Lower lobe of right lung (tissue), 2 donors: ENCODE measurements around the gene ATOX1. TPM values are rescaled to one million over a fixed set of nuclear protein-coding genes. Genes with fewer than 3 reads are reported as not detected.
"Not testable (repeated sequence)": the region's sequence is repeated elsewhere in the genome, so short reads cannot be mapped to it uniquely, and the experiment has no call there.

Experiments
- ATAC-seq, 2 donors: fragments of 200-7000 bp; cut with Tn5 transposase; one replicate each; pipeline ENCODE4 v1.9.1; 2020 to 2022; ENCODE audit warnings: mild to moderate bottlenecking in 2 of 2, moderate library complexity in 2 of 2
- DNase-seq: peaks from one replicate; pipeline ENCODE4 v3.0.0-alpha.2; 2020
- H3K27ac ChIP-seq: fragments of 200-600 bp; one replicate; pipeline ENCODE4 v1.8.0; 2022
- H3K27me3 ChIP-seq: fragments of 200-600 bp; one replicate; pipeline ENCODE4 v1.8.0; 2022; ENCODE audit warnings: low read depth
- H3K36me3 ChIP-seq: fragments of 200-600 bp; one replicate; pipeline ENCODE4 v1.8.0; 2022; ENCODE audit warnings: mild to moderate bottlenecking
- H3K4me1 ChIP-seq: fragments of 200-600 bp; one replicate; pipeline ENCODE4 v1.8.0; 2022
- H3K4me3 ChIP-seq: fragments of 200-600 bp; one replicate; pipeline ENCODE4 v1.8.0; 2022; ENCODE audit warnings: mild to moderate bottlenecking
- H3K9me3 ChIP-seq: fragments of 200-600 bp; one replicate; pipeline ENCODE4 v1.8.0; 2022
- intact Hi-C: fragments of 100-400 bp; cut with DNase I; formaldehyde crosslinking; loops from one replicate; pipeline ENCODE4 v1.11.0; 2022
- total RNA-seq: library from RNA; stranded (reverse); fragmentation: NEBNext Ultra II Directional; extraction: Animal tissue kit (Norgen Biotek cat#: 25700); gene quantifications from one replicate; pipeline ENCODE4 v1.2.1, GENCODE V29; 2021
- TF ChIP-seq, protein P1 (sequence below): fragments of 200-600 bp; IDR thresholded peaks from one replicate; pipeline ENCODE4 v1.8.0; 2022; ENCODE audit warnings: antibody characterized with exemption, mild to moderate bottlenecking
- donor health status: DM: no; HTN: yes; CAD: no; lungs with severe emphysema.

The ATOX1 gene
- total RNA-seq, 1 donor from 2014 or later = 68.2 TPM

DNA sequence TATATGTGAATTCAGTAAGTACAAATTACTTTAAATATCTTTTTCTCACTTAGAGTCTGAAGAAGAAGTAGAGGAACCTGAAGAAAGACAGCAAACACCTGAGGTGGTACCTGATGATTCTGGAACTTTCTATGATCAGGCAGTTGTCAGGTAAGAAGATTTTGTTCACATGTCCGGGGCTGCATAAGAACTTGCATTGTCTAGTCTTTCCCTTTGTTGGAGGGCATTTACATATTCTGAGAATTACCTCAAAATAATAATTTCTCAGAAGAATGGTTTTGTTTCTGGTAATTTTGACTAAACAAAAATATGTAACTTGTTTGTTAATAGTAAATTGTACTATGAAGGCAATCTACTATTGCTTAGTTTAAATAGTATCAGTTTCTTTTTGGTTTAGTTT is 37.0 kb upstream of the ATOX1 start:
- intact Hi-C loops = no loop called here
- H3K36me3 ChIP-seq = peaks cover 100% of the 10 kb centered on the region
- H3K4me1 ChIP-seq = no peaks in the 10 kb centered on the region
- TF ChIP-seq, protein P1, sequence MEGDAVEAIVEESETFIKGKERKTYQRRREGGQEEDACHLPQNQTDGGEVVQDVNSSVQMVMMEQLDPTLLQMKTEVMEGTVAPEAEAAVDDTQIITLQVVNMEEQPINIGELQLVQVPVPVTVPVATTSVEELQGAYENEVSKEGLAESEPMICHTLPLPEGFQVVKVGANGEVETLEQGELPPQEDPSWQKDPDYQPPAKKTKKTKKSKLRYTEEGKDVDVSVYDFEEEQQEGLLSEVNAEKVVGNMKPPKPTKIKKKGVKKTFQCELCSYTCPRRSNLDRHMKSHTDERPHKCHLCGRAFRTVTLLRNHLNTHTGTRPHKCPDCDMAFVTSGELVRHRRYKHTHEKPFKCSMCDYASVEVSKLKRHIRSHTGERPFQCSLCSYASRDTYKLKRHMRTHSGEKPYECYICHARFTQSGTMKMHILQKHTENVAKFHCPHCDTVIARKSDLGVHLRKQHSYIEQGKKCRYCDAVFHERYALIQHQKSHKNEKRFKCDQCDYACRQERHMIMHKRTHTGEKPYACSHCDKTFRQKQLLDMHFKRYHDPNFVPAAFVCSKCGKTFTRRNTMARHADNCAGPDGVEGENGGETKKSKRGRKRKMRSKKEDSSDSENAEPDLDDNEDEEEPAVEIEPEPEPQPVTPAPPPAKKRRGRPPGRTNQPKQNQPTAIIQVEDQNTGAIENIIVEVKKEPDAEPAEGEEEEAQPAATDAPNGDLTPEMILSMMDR = no peak
- no peaks in the 10 kb centered on the region for H3K9me3 ChIP-seq
- ATAC-seq (no peak), DNase-seq (no peak)
- H3K27me3 ChIP-seq = no peaks in the 10 kb centered on the region
- no peak overlapping the region for H3K27ac ChIP-seq
- no peak overlapping the region for H3K4me3 ChIP-seq

- DNase-seq (no peak), ATAC-seq (no peak)
- H3K4me1 ChIP-seq = no peaks in the 10 kb centered on the region
- H3K27me3 ChIP-seq = no peaks in the 10 kb centered on the region
- intact Hi-C loops = no loop called here
- TF ChIP-seq, protein P1 = no peak
- peaks cover 98% of the 10 kb centered on the region for H3K36me3 ChIP-seq
- H3K4me3 ChIP-seq = no peak overlapping the region
- no peak overlapping the region for H3K27ac ChIP-seq
- no peaks in the 10 kb centered on the region for H3K9me3 ChIP-seq
Observed at GRCh38 chr5:151793358-151793757, 34.9 kb upstream of the ATOX1 start.

GRCh38 chr5:151787817-151788216 is 29.4 kb upstream of the ATOX1 start:
- Histone ChIP-seq H3K4me3 (no peak overlapping the region), H3K36me3 (peaks cover 61% of the 10 kb centered on the region), H3K4me1 (peaks cover 29% of the 10 kb centered on the region), H3K27ac (no peak overlapping the region), H3K27me3 (no peaks in the 10 kb centered on the region), H3K9me3 (no peaks in the 10 kb centered on the region)
- ATAC-seq = no peak
- intact Hi-C loops = no loop called here
- DNase-seq = no peak
- TF ChIP-seq, protein P1 = no peak

DNA sequence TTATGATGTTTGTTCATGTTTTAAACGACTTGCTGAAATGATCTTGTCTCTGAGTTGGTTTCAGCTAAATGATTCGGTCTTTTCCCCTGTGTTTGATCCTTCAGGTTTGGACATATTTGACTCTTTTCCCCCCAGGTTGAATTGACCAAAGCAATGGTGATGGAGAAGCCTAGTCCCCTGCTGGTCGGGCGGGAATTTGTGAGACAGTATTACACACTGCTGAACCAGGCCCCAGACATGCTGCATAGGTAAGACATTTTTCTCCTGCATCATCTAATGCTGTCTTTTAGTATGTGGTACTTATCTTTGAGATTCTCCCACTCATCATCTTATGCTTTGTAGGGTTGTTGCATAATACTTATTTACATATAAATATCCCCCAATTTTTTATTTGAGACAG is 28.0 kb upstream of the ATOX1 start:
- H3K4me1 ChIP-seq = peaks cover 39% of the 10 kb centered on the region
- H3K9me3 ChIP-seq = no peaks in the 10 kb centered on the region
- ATAC-seq (no peak), DNase-seq (no peak)
- no peak overlapping the region for H3K4me3 ChIP-seq
- H3K27me3 ChIP-seq = no peaks in the 10 kb centered on the region
- H3K36me3 ChIP-seq = peaks cover 47% of the 10 kb centered on the region
- TF ChIP-seq, protein P1 = no peak
- H3K27ac ChIP-seq = no peak overlapping the region
- intact Hi-C loops = no loop called here

DNA sequence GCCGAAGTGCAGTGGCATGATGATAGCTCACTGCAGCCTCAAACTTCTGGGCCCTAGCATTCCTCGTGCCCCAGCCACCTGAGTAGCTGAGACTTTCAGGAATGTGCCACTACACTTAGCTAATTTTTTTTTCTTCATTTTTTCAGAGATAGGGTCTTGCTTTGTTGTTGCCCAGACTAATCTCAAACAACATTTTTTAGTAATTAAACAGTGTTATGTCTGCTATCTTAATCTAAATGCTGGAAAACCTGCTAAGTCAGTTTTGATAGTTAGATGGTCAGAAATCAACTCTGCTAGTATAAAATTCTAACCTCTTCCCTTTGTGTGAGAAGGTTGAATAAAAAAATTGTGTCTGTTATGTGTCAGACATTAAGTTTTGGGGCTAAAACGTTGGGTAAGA is 25.7 kb upstream of the ATOX1 start:
- intact Hi-C loops = no loop called here
- no peaks in the 10 kb centered on the region for H3K27me3 ChIP-seq
- no peak overlapping the region for H3K4me3 ChIP-seq
- no peaks in the 10 kb centered on the region for H3K9me3 ChIP-seq
- H3K27ac ChIP-seq = no peak overlapping the region
- no peak for DNase-seq
- ATAC-seq = no peak
- peaks cover 61% of the 10 kb centered on the region for H3K4me1 ChIP-seq
- TF ChIP-seq, protein P1 = no peak
- H3K36me3 ChIP-seq = peaks cover 24% of the 10 kb centered on the region

DNA sequence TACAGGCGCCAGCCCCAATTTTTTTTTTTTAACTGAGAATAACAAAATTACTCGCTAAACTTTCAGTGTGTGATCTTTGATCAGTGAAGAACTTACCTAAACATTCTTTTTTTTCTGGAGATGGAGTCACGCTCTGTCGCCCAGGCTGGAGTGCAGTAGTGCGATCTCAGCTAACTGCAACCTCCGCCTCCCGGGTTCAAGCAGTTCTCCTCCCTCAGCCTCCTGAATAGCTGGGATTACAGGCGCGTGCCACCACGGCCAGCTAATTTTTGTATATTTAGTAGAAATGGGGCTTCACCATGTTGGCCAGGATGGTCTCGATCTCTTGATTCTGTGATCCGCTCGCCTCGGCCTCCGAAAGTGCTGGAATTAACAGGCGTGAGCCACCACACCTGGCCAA is 25.2 kb upstream of the ATOX1 start:
- H3K27me3 ChIP-seq, DNase-seq, H3K27ac ChIP-seq, intact Hi-C loops, ATAC-seq, H3K4me3 ChIP-seq, H3K9me3 ChIP-seq: not testable (repeated sequence)
- peaks cover 19% of the 10 kb centered on the region for H3K36me3 ChIP-seq
- H3K4me1 ChIP-seq = peaks cover 61% of the 10 kb centered on the region
